ENCODE results near the gene LDLRAD3.

GRCh38 chr11:36147491-36147890, 203.6 kb downstream of the LDLRAD3 start:
- TF ChIP-seq EP300 (IDR thresholded peaks at IDR 0.05): no peak
- TF ChIP-seq CTCF (IDR thresholded peaks at IDR 0.05): no peak
